Measurements from ENCODE around the gene PLEKHG3. TPM values are rescaled to one million over a fixed set of nuclear protein-coding genes. Genes with fewer than 3 reads are reported as not detected.

The PLEKHG3 gene
- total RNA-seq, 1 donor from 2014 or later: 90.0 TPM

GRCh38 chr14:64706593-64707193 lies 2.5 kb downstream of the PLEKHG3 start:
- no peak for DNase-seq (ENCODE audit: low spot score)

DNA sequence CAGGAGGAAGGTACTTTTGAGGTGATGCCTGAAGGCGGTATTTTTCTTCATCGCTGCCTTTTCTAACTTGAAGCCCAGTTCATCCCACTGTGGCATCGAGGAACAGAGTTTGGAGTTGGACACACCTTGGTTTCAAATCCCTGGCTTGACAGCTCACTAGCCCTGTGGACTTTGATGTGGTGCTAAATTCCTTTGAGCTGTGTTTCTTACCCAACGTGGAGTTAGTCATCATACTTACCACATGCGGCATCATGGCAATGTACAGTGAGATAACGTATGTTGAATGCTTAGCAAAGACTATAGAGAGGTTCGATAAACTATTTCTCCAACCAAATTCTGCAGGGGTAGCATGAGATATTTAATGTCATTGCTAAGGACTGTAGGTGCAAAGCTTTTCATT lies 3.4 kb downstream of the PLEKHG3 start:
- DNase-seq (ENCODE audit: low spot score): peak; percentile 73

- peak; percentile 56 for DNase-seq (ENCODE audit: low spot score)
These were observed 4.2 kb downstream of the PLEKHG3 start for GRCh38 chr14:64708148-64709004.

- no peak for DNase-seq (ENCODE audit: low spot score)
These were observed 4.9 kb downstream of the PLEKHG3 start for GRCh38 chr14:64709126-64709525.

DNA sequence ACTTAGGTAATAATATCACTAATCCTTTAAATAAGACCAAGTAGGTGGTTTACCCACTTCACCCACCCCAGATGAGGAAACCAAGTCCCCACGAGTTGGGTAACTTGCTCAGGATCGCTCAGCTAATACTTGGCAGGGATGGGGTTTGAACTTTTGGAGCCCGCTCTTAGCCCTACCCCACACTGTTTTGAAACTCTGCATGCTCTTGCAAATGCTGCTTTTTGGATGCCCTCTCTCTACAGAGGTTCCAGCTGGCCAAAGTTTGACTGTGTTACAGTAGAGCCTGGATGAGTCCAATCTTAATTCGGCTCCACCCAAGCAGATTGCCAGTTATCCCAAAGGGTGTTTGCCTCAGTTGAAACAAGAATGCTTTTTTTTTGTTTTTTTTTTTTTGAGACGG lies 6.8 kb downstream of the PLEKHG3 start:
- no peak for DNase-seq (ENCODE audit: low spot score)

GRCh38 chr14:64713677-64714076 lies 9.5 kb downstream of the PLEKHG3 start:
- no peak for DNase-seq (ENCODE audit: low spot score)

DNA sequence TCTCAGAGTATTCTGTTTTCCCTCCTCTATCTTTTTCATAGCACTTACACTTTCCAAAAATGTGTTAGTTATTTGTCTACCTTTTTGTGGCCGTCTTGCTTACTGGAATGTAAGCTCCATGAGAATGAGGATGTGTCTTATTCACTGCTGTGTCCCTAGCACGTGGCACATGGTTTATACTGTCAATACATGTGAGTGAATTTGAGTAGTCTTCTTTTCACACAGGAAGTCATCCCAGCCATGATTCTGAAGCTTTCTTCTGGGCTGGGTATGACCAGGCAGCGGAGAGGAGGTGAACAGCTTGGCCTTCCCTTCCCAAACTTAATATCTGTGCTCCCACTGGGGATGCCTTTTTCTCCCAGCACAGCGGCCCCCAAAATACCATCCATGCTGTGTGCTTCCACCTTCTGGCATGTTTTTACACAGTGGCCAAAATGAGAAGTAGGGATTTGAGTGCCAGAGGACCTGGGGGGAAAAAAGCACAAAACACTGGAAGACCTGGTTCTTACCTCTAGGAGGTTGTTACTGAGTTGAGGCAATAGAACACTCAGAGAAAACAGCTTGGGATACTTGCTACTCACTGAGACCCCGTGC lies 10.3 kb downstream of the PLEKHG3 start:
- no peak for DNase-seq (ENCODE audit: low spot score)

GRCh38 chr14:64715146-64715627 lies 11.0 kb downstream of the PLEKHG3 start:
- DNase-seq (ENCODE audit: low spot score): no peak

DNA sequence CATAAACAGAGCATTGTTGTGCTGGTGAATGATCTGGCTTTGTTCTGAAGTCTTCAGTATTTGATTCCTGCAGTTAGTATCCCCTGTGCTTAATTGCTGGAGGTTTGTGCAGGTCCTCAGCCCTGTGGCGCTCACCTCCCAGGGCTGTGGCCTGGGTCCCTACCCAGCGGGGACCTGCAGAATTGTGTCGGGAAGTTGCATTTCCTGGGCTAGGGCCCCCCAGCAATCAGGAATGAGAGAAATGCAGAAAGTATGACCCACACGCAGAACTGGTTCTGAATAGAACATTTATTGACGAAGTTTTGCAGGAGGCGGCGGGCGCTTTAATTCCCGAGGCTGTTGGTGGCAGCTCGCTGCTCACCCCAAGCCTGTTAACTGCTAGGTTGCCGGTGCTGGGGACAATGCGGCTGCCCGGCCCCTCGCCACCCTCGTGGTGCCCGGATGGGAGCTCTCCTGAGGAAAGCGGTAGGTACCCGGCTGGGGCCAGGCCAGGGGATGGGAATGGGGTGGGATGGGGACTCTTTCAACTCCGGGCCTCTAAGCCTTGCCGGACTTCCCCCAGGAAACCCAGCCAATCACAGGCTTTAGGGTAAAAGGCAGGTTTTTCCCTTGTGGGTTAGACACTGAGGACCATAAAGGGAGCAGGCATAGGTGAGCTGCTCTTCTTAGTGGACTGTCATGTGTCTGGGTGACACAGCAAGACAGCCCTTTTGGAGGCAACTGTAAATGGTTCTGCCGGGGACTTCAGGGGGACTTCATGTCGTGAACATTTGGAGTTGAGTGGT lies 11.6 kb downstream of the PLEKHG3 start:
- DNase-seq (ENCODE audit: low spot score): peak; percentile 45

DNA sequence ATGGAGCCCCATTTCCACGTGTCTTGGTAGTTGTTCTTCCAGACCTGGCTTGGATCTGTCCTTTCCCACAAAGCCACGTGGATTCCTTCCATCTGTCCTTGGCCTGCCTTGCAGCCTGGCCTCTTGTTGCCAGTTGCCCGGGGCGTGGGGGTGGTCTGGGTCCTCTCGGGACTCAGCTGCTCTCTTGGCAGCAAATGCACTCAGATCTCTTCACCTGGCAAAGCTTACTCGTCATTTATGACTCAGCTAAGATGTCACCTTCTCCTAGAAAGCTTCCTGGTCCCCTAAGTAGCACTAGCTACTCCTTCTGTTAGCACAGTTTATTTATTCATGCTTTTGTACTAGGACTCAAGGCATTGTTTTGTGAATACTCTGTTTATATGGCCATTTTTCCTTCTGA lies 13.6 kb downstream of the PLEKHG3 start:
- no peak for DNase-seq (ENCODE audit: low spot score)

DNA sequence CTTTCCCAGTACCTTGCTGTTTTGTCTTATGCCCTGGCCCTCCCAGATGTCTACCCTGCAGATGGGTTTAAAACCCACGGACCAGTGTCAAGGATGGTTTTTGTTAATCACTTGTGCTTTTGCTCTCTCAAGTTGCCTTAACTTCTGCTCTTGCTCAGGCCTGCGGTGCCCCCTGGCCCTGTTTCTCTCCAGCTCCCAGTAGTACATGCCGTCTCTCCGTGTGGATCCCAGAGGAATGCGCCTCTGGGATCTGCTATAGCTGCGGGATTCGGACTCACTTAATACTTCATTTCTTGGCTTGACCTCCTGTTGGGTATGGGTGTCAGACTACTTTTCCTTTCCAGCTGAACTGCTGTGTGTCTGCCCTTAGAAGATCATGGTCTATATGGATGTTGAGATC lies 14.5 kb downstream of the PLEKHG3 start:
- peak; percentile 58 for DNase-seq (ENCODE audit: low spot score)

GRCh38 chr14:64719601-64720000 lies 15.4 kb downstream of the PLEKHG3 start:
- DNase-seq (ENCODE audit: low spot score): no peak

DNA sequence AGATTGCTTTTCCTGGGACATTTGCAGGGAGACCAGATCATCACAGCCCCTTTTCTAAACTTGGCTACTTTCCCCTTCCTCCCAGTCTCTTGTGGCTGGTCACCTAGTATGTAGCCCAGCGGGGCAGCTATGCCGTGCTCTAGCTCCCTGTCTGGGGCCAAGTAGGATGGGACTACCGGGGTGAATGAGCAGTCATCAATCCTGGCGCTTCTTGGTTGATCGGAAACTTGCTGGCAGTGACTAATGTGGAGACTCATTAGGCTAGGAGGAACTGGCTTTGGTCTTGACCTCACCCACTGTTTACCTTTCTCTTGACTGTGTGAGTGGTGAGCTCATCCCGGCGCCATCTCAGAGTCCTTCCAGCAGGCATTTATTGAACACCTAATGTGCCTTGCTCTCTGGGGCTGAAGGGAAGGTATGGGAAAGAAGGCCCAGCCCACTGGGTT lies 15.9 kb downstream of the PLEKHG3 start:
- DNase-seq (ENCODE audit: low spot score): no peak

- DNase-seq (ENCODE audit: low spot score): peak; percentile 44
These were observed 17.2 kb downstream of the PLEKHG3 start for GRCh38 chr14:64721391-64721791.

DNA sequence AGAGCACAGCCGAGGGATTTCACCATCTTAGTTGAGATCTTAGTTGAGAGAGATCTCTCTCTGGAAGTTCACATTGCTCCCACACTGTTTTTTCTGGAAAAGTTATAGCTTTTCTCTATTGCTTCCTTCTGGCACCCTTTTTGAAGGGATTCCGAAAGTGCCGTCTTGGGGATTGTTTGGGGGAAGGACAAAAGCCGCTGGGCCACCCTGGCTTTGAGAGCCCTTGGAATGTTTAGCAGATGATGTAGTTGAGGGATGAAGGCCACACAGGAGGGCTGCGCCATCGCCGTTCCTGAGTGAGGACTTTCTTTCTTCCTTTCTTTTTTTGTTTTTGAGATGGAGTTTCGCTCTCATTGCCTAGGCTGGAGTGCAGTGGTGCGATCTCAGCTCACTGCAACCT lies 17.7 kb downstream of the PLEKHG3 start:
- no peak for DNase-seq (ENCODE audit: low spot score)

GRCh38 chr14:64722842-64723447 lies 18.7 kb downstream of the PLEKHG3 start:
- peak; percentile 34 for DNase-seq (ENCODE audit: low spot score)

DNA sequence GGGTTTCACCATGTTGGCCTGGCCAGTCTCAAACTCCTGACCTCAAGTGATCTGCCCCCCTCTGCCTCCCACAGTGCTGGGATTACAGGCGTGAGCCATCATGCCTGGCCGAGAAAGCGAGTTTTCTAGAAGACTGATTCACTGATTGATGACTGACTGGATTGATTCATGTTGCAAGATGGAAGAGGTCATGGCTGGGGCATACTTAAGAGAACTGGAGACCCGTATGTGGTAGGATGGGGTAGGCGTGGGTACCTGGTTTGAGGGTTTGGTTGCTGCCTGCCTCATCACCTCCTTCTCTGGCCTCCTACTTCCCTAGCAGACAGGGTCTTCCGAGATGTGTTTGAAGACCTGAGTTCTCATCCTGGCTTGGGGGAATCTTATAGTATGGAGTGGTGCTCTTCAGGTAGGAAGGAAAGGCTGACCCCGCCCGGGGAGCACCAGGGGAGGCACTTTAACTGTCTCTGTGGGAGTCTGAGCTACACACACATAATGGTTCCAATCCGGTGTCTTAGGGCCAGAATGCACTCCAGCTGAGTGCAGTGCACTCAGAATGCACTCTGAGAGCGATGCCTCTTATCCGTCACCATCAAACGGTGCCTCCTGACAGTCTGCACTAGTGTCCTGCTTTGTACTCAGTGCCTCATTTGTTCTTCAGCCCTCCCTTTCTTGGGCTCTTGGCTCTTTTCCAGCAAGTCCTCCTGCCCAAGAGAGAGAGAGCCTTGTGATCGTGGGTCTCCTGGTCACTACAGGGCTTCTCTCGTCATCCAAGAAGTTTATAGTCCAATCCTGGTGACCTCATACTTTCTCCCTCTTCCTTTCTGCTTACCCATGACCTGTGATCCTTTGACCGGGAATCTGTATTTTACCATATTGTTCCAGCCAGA lies 19.7 kb downstream of the PLEKHG3 start:
- peak; percentile 22 for DNase-seq (ENCODE audit: low spot score)

GRCh38 chr14:64724578-64724930 lies 20.3 kb downstream of the PLEKHG3 start:
- no peak for DNase-seq (ENCODE audit: low spot score)

DNA sequence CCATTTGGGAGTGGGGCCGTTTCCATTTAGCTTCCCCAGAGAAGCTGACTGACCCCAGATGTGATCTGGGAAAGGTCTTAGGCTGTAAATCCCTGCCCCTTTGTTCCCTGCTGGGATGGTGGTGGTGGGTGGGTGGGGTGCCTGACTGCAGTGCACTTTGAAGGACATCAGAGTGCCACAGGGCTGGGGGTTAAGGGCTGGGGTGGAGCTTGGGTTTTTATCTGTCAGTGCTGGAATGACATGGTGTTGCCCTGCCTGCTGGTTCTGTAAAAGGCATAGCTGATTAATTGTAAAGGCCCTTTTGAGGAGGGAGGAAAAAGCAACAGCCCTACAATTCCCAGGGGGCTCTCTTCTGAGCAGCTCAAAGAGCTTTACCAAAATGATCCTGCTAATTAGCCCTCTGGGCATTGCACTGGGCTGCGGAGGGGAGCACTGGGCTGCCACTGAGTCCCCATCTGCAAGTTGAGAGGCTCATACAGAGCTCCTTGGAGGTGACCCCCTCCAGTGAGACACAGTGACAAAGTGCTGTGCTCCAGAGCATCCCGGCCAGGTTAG lies 21.1 kb downstream of the PLEKHG3 start:
- DNase-seq (ENCODE audit: low spot score): peak; percentile 21

All from umbilical cord (tissue), 2 donors.